ENCODE results near the gene ARHGAP26.

The ARHGAP26 gene

DNA sequence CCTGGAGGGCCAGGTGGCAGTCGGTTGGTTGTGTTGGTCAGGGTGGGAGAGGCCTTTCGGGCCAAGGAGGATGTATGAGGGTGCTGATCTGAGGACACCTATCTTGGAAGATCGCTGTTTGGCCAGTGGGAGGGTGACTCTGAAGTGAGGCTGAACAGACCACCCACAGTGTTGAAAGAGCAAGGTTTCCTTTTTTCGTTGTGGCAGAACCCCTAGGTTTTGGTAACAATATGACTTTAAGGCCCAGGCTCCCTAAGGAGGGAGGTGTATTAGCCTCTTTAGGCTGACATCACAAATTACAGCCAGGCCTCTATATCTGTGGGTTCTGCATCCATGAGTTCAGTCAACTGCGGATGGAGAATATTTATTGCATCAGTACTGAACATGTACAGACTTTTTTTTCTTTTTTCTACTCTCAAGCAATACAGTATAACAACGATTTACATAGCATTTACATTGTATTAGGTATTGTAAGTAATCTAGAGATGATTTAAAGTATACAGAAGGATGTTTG, 86.1 kb downstream of the ARHGAP26 start:
- DNase-seq = no peak

DNA sequence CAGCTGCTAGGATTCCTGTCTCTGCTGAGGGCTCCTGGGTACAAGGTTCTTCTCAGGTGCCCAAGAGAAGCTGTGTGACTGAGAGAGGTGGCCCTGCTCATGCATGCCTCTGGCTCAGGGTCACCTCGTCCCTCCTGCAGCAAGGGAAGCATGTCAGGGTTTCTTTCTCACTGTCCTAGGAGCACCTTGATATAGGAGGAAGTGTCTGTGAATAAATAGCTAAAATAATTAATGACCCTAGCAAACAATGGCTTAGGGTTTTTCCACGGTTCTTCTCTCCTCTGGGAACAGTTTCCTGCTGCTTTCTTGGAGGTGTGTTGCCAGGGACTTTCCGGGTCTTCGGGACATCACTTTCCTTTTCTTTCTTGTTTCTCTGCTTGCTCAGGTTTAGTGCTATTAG, 87.2 kb downstream of the ARHGAP26 start:
- no peak for DNase-seq

DNA sequence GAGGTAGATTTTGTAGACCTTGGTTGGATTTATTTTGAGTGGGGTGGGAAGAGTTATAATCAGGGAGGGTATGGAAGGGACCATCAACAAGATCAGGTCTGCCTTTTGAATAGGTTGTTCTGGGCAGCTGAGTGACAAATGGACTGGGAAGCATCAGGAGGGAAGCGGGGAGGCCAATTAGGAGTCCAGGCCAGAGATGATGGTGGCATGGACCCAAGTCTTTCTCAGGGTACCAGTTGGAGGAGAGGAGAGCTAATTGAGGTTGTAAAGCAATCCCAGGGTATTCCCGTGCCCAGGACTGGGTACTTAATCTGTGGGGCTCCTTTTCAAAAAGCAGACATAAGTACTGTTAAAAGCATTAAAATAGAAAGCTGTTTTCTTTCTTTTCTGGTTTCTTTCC, 88.9 kb downstream of the ARHGAP26 start:
- no peak for DNase-seq

DNA sequence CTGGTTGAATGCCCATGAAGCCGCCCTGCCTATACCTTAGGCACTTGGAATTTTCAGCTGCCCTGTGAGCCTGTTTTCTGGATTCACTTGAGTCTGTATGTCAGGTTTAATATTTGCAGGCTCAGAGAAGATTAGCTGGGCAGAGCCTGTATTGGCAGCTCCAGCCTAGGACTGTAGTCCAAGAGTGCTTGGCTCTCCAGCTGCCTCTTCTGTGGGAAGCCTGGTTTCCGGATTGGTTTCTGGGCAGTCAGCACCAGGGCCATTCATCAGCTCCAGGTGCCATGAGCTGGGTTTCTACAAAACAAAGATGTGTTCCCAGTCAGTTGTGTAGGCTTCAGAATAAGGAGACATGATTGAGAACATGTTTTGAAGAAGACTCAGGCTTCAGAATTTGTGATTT, 90.1 kb downstream of the ARHGAP26 start:
- DNase-seq = no peak

DNA sequence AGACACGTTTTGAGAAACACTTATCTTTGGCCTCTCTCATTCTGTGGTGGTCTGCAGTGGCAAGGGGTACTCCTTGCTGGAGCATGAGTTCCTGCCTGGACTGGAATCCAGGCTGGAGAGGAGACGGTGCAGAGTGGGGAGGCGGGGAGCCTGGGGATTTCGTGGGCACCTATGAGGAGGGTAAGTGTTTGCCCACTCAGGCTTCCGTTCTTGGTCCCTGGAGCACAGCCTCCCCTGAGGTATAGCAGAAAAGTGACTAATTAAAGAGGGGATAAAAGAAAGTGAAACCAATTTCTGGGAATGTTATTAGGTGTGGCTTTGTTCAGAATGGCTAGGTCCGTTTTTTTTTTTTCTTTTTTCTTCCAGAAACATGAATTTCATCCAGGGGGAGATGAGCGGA, 90.8 kb downstream of the ARHGAP26 start:
- no peak for DNase-seq

DNA sequence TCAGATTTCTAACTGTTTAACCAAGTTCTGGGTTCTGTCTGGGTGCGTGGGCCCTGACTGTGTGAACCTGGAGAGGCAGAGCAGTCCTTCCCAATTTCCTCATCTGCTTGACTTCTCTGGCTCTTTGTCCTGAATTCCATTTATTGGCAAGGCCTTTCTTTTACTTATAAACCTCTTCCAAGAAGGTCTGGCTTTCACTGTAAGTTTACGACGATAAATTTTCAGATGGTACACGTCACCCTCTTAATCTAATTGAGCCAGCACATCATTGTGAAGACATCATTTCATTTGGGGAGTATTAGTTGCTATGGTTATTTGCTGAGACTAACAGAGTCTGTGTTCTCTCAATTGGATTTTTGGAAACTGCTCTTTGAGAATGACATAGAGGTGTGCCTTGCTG, 92.4 kb downstream of the ARHGAP26 start:
- no peak for DNase-seq

DNA sequence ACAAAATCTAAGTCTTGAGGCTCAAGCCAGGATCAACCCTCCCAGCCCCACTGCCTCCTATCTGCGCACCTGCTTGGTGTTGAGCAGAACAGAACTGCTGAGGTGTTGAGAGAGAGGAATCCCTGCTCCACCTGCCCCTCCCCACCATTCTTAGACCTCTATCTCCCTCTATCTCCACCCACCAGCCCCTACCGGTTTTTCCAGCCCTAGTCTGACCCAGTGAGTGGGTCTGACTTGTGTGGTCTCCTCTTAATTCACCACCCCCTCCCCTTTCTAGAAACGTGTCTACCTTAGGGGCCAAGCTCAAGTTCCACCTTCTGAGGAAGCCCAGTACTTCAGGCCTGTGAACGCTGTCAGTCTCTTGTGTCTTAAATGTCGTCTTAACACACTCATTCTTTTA, 93.7 kb downstream of the ARHGAP26 start:
- no peak for DNase-seq

DNA sequence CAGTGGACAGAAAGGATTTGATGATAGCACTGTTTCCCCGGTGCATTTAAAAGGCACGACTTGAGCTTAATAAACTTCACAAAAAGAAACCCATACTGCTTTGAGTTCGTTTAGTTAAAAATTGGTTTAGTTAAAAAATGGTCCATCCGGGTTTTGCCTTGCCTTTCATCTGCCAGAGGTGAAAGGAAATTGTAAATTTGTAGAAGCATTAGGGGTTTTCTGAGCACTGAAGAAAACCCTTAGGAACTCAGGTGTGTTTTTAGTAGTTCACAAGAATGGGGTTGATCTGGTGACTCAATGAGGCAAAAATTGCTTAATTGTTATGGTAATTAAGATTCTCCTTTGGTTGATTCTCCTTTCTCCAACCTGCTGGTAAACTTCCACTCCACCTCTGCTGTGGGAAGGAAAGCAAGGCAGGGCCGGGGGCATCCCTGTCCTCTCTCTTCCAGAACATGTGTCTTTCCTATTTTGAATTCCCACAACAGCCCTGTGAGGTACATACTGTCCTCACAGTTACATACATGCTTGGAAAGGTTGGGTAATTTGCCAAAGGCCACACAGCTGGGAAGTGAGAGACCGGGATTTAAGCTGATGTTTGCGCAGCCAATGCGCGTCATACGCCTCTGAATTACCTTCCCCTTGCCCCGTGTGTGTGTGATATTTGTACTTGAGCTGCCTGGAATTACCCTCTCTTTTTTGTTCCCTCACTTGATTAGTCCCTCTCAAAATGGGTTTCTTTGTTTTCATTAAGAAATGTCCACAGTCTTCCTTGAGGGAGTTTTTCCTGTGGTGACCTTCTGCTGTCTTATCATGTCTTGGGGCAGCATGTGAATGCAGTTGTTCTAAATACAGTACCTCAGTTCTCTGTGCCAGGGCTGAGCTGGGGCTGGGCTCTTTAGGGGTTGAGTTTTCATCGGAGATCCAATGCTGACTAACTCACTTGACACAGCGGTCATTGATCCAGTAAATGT, 94.4 kb downstream of the ARHGAP26 start:
- no peak for DNase-seq

DNA sequence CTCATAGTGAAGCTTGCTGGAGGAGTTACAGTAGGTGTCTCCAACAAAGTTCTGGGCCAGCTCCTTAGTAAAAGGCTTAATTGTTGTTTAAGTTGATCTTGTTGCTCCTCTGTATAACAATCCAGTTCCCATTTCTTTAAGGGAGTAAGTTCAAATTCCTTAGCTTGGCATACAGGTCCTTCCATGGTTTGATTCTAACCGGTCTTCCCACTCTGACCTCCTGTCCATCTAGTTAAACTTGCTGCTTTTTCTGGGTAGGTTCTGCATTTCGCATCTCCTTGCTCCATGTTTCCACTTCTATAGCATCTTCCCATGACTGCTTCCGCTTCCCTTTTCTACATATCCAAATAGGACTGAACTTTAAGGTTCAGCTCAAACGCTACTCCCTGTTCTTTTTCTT, 95.5 kb downstream of the ARHGAP26 start:
- no peak for DNase-seq

DNA sequence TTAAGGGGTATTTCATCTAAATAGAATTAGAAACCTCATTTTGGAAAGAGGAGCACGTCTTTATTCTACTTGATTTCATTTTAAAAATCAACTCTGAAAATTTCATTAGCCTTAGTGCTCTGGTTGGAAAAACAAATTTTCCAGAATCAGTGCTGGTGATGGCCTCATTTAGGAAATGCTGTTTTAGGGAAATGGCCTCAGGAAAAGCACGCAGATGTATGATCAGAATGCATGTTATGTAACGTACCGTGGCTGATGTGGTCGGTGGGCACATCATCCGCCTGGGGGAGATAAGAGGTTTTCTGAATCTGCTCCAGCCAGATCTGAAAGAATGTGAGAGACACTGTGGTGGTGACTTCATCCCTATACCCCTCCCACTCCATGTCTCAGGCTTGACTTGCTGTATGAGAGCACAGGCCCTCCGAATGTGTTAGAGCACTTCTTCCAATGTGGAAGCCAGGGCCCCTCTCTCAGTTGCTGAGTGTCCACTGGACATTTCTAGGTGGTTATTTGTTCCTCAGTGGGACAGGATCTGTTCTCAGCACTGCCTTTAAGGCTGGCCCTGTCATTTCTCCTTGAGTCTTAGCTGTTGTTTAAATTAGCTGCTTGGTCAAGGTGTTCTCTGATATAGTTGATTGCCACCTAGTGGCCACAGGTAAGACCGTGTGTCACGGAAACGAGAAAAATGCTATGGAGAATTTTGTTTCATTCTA, 96.5 kb downstream of the ARHGAP26 start:
- DNase-seq = peak; percentile 40

DNA sequence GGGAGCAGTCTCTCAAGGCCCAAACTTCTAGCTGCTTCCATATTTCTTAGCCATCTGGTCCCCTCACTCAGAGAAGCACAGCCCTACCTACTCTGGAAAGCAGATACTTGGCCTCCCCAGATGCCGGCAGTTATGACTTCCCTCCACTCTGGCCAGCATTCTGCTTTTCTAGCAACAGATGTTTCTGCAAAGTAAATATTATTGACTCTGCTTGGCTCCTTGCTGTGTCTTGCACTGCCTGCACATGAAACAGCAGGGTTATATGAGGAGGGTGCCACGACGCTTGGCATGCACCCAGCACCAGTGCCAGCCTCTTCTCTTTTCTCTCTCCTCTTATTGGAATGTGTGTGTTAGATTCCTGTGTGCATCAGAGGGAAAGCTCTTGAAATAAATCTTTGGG, 99.7 kb downstream of the ARHGAP26 start:
- no peak for DNase-seq

DNA sequence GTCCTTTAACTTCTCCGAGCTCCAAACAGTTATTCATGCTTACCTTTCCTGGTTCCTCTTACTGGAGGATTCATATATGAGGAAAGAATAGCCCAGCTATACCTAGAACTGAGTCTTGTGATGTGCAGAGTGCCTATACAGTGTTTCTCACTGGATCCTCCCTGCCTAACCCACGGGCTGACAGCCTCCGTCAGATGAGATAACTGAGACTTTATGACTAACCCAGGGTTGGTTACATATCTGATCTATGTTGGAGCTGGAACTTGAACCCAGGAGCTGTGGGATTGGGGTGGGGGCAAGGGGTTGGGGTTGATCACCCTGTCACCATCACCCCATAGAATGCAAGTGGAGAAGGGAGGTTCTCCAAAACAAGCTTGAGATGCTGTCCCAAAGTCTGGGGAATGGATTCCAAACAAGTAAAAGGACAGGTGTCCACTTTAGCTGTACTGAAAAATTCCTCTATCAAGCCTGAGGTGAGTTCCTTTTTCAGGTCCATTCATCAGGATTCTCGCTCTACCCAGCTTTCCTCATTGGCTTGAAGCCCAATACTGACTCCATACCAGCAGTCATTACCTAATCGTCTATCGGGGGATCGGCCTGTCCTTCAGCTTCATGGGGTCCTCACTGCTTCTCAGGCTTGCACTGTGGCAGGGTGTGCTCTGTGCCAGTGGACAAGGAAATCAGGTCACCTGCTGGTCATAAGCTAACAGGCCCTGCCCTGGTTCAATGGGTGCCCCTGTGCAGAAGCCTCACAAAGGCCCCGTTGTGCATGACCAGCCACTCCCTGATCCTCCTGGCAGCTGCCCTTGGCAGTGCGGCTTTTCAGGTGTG, 100.6 kb downstream of the ARHGAP26 start:
- no peak for DNase-seq

DNA sequence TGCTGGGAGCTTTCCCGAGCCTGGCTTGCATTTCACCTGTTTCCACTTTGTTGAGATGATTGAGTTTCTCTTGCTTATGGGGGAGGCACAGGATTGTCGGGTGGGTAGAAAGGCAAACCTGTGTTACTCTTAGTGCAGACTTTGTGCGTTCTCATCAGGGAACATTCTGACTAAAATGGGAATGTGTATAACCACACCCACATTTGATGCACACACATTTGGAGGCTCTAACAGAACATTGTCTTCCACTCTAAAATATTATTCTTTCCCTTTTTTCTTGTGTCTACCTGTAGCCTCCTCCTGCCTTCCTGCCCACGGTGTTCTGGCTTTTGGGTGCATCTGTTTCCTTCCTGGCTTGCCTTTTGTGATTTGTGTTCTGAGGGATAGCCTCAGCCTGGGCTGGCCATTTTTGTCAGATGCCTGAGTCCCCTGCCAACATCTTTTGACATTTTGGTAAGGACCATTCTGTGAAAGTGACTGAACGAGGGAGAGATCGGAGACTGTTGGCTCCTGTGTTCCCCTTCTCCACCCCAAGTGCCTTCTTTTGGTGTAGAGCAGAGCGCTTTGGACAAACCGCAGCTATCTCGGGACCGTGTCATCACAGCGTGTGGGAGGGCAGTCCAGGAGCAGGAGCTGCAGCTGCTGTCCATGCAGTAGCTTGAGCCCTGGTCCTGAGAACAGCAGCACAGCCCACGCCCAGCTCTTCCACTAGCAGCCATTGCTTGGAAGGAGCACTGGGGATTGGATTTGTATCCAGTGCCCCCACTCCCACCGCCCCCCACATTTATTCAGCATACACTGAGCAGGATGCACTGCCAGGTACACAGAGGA, 101.4 kb downstream of the ARHGAP26 start:
- no peak for DNase-seq

DNA sequence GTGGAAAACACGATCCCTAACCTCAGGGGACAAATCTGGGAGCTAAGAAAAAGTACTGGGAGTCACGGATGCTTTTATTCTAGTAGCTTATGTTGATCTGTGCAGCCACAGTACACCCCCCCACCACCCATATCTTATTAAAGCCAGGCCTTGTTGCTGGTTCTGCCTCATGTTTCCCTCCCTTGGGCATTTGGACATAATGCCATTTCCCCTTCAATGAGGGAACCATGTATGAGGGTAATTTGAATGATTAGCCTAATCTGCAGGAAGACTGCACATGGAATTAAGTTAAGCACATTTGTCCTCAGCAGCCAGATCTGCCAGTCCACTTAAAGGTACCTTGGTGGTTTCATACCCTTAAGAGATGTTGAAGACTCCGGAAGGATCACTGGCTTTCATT, 102.0 kb downstream of the ARHGAP26 start:
- no peak for DNase-seq

DNA sequence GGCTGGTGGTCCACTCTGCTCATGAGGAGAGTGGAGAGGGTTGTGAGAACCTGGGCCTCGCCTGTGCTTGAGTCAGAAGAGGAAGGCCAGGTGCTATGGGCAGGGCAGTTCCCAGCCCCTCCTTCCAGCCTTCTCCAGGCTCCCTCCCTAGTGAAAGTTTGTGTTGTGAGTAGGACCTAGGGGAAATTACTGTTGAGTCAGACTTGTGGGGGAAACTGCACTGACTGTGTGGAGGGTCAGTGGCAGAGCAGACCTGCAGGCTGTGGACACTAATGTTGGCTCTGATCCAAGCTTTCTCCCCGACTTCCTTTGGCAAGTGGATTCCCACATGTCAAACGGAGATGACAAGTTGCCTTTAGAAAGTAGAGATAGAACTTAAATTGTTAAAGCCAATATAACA, 102.6 kb downstream of the ARHGAP26 start:
- no peak for DNase-seq

DNA sequence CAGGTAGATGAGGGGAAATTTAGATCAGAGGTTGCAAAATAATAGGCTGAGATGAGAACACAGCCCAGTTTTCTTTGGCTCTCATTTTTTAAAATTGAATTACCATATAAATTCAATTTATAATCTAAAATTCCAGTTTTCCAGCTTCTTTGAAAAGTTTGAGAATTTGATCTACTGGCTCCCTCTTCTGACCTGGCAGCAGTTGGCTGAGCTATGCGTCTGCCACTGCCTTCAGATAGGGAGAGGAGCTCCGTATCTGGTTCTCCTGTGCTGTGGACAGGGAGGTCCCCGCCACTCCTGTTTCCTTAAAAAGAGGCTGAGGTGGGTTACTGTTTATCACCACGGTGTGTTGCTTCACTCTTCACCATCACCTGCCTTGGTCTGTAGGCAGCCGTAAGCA, 103.7 kb downstream of the ARHGAP26 start:
- no peak for DNase-seq

DNA sequence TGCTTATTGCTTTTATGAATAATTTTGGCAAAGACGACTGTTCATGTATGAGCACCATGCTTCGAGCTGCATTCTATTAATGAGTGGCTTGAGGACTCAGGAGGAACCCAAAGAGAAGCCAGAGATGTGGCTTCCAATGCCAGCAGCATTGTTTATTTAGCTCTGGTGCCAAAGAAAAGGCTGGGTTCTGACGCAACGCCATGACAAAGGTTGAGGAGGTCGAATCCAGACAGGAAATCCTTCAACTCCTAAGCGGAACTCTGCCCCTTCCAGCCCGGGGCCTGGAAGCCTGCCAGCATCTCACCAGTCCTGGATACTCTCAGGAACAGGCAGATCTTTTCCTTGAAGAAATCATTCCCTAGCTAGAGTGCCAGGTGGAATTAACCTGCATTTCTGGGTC, 104.4 kb downstream of the ARHGAP26 start:
- no peak for DNase-seq

DNA sequence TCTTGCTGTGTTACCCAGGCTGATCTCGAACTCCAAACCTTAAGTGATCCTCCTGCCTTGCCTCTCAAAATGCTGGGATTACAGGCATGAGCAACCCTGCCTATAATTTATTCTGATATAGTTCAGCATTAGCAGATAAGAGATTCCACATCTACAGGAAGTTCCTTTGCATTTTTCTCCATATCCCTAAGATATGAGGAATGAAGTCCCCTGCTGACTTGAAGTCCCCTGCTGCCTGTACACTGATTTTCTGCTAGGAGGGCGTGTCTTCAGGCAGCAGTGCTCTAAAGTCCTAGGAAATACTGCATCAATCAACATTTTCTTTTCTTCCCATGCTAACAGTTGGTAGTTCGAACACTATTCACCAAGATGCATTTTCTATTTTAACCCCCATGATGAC, 105.8 kb downstream of the ARHGAP26 start:
- DNase-seq = no peak

DNA sequence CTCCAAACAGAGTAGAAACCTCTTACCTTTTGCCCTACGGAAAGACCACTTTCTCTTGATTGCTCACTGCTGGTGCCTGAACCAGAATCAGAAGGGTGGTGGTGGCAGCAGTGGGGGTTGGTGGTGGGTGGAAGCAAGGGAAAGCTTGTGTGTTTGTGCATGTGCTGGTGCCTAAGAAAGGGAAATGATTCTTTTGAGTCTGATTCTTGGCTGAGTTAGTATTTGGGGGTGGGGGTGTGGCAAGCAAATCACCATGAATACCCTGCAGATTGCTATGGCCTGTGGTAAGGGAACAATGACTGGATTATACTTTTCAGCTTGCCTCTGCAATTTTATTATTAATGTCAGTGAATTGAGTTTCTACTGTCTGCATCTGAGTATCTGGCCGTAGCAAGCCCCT, 106.6 kb downstream of the ARHGAP26 start:
- no peak for DNase-seq

DNA sequence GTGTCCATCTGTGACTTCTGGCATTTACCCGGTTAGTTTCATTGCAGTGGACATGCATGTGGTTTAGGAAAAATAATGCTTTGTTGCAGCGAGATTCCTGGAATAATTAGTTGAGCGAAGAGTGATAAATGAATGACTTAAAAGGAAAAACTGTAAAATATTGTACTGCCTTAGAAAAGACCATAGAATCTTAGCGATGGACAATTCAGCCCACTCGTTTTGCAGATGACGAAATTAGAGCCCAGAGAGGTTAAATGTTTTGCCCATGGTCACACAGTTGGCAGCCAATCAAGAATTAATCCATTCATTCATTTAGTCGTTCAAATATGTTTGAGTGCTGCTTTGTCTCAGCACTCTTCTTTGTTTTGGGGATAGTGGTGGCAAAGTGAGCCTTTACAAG, 107.9 kb downstream of the ARHGAP26 start:
- no peak for DNase-seq

DNA sequence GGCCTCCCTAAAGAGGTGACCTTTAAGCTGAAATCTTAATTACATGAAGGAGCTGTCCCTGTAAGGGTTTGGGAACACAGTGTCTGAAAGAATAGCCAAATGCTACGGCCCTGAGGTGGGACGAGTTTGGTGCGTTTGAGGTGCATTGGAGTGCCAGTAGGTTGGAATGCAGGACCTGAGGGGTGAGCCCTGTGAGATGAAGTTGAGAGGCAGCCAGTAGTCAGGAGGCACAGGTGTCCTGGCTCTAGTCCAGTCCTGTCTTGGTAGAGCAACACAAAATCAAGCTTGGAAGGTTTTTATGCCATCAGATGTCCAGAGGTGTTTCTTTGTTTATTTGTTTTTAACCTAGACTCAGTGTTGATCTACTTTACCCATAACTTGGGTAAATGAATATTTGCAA, 108.5 kb downstream of the ARHGAP26 start:
- DNase-seq = no peak

DNA sequence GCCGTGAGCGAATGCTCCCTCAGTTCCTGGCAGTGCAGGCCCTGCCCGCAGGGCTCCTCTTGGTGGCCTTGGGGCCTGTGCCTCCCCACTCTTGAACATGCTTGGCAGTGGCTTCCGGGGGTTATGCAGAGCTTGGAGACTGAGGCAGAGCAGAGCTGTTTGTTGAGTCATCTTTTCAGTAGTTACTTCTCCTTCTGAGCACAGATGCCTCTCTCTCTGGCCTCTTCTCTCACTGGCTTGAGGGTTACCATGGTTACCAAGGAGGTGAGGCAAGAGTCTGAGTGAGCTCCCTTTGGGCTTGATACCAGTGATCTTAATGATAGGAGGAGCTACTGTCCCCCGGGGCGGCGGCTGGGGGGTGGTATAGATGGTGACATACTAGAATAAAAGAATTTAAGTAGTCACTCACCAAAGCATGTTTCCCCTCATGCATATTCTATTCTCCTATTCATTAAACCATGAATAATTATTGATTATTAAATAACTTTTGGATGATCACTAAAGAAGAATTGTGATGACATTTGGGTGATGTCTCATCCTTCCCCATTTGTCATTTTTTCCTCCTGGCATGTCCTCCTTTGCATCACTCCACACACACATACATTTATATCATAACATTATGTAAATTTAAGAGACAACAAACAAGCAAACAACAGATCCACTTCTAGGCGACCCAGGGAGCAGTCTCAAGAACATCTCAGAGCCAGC, 111.1 kb downstream of the ARHGAP26 start:
- DNase-seq = no peak
